Activated CD8-positive, alpha-beta T cell treated with anti-CD3 and anti-CD28 coated beads for 36 hours (primary cell): ENCODE results near the gene USP10. TPM values are rescaled to one million over a fixed set of nuclear protein-coding genes. Genes with fewer than 3 reads are reported as not detected.

Experiments used
- ATAC-seq: fragments of 200-7000 bp; cut with Tn5 transposase; one replicate; pipeline ENCODE4 v1.10.0; 2021; ENCODE audit warnings: mild to moderate bottlenecking, moderate library complexity
- CTCF ChIA-PET: fragments of 350-600 bp; sonication (Branson Sonifier 250); formaldehyde crosslinking; loops from one replicate; lab custom pipeline; 2021; ENCODE audit warnings: antibody characterized with exemption; lab: Charles Lee
- POLR2A ChIA-PET: fragments of 350-600 bp; sonication (Branson Sonifier 250); formaldehyde crosslinking; loops from one replicate; lab custom pipeline; 2021; ENCODE audit warnings: antibody characterized with exemption; lab: Charles Lee
- DNase-seq: peaks from one replicate; pipeline ENCODE4 v3.0.0-alpha.2; 2020
- H3K27ac Mint-ChIP-seq: one replicate; pipeline ENCODE4 v1.8.0; 2021; ENCODE audit warnings: mild to moderate bottlenecking, mixed read lengths
- H3K27me3 Mint-ChIP-seq: one replicate; pipeline ENCODE4 v1.8.0; 2021; ENCODE audit warnings: mixed read lengths
- H3K36me3 Mint-ChIP-seq: one replicate; pipeline ENCODE4 v1.8.0; 2021; ENCODE audit warnings: low read depth, mixed read lengths
- H3K4me1 Mint-ChIP-seq: one replicate; pipeline ENCODE4 v1.8.0; 2021; ENCODE audit warnings: low read depth, mixed read lengths
- H3K4me3 Mint-ChIP-seq: one replicate; pipeline ENCODE4 v1.8.0; 2021; ENCODE audit warnings: mild to moderate bottlenecking, moderate library complexity, mixed read lengths
- H3K9me3 Mint-ChIP-seq: one replicate; pipeline ENCODE4 v1.8.0; 2021; ENCODE audit warnings: mixed read lengths
- CTCF ChIP-seq: fragments of 200-600 bp; IDR thresholded peaks from one replicate; pipeline ENCODE4 v1.8.0; 2022; ENCODE audit warnings: antibody characterized with exemption, mild to moderate bottlenecking
- intact Hi-C: fragments of 100-400 bp; cut with micrococcal nuclease; formaldehyde crosslinking; loops from one replicate; pipeline ENCODE4 v1.10.0; 2022
- total RNA-seq, 2 experiments: library from RNA; stranded (reverse); gene quantifications; one replicate each; pipeline ENCODE4 v1.2.3, GENCODE V29; 2021

The USP10 gene
- total RNA-seq, 2 experiments from 2014 or later = 116 TPM

GRCh38 chr16:84806256-84806889 is 106.6 kb downstream of the USP10 start:
- Mint-ChIP-seq H3K9me3 (no peaks in the 10 kb centered on the region), H3K4me3 (no peak overlapping the region), H3K4me1 (peaks cover 15% of the 10 kb centered on the region), H3K27me3 (peaks cover 5% of the 10 kb centered on the region), H3K36me3 (no peaks in the 10 kb centered on the region), H3K27ac (no peak overlapping the region)
- POLR2A ChIA-PET = no interaction called here
- DNase-seq (peak; percentile 11), ATAC-seq (no peak)
- intact Hi-C loops = no loop called here
- CTCF ChIA-PET = no interaction called here
- no peak for TF ChIP-seq CTCF

- DNase-seq = no peak
- CTCF ChIA-PET = no interaction called here
- intact Hi-C loops = no loop called here
- POLR2A ChIA-PET = no interaction called here
- Mint-ChIP-seq H3K27ac (no peak overlapping the region), H3K4me1 (peaks cover 15% of the 10 kb centered on the region), H3K36me3 (no peaks in the 10 kb centered on the region), H3K9me3 (no peaks in the 10 kb centered on the region), H3K27me3 (peaks cover 5% of the 10 kb centered on the region), H3K4me3 (no peak overlapping the region)
- no peak for TF ChIP-seq CTCF
- no peak for ATAC-seq
Measured at GRCh38 chr16:84806890-84807258, 107.1 kb downstream of the USP10 start.

GRCh38 chr16:84807776-84808175 is 108.0 kb downstream of the USP10 start:
- intact Hi-C loops = no loop called here
- peaks cover 15% of the 10 kb centered on the region for H3K4me1 Mint-ChIP-seq
- no peak for TF ChIP-seq CTCF
- ChIA-PET POLR2A (interaction anchor here (0.6 kb wide), 1 partner anchor 41 kb away, joined by 5 read pairs; no protein-coding TSS in a partner anchor), CTCF (interaction anchor here (1.1 to 1.3 kb wide), 2 partner anchors 11 to 163 kb away, joined by 3 read pairs; no protein-coding TSS in a partner anchor)
- no peaks in the 10 kb centered on the region for H3K9me3 Mint-ChIP-seq
- H3K4me3 Mint-ChIP-seq = no peak overlapping the region
- no peaks in the 10 kb centered on the region for H3K36me3 Mint-ChIP-seq
- ATAC-seq (no peak), DNase-seq (no peak)
- no peak overlapping the region for H3K27ac Mint-ChIP-seq
- H3K27me3 Mint-ChIP-seq = peaks cover 5% of the 10 kb centered on the region

DNA sequence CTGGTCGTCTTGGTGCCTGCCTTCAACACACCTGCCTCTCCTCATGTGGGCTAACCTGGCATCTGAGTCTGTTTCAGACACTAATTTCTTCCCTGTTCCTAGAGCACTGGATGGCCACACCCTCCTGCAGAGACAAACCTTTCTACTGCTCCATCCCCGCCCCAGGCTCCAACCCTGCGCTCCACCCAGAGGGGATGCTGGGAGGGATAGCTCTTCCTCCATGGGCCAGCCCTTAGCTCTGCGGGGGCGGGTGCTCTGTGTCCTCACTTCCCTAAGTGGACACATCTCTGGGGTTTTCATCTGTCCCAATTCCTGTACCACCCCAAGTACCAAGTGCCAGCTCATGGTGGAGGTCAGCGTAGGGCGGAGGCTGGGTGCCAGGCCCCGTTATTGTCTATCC is 109.0 kb downstream of the USP10 start:
- no peak for TF ChIP-seq CTCF
- H3K36me3 Mint-ChIP-seq = no peaks in the 10 kb centered on the region
- H3K27ac Mint-ChIP-seq = no peak overlapping the region
- no peaks in the 10 kb centered on the region for H3K9me3 Mint-ChIP-seq
- peaks cover 8% of the 10 kb centered on the region for H3K27me3 Mint-ChIP-seq
- no peak overlapping the region for H3K4me3 Mint-ChIP-seq
- peaks cover 15% of the 10 kb centered on the region for H3K4me1 Mint-ChIP-seq
- intact Hi-C loops = no loop called here
- DNase-seq = no peak
- ChIA-PET POLR2A (no interaction called here), CTCF (interaction anchor here (1.1 to 1.3 kb wide), 2 partner anchors 12 to 162 kb away, joined by 3 read pairs; no protein-coding TSS in a partner anchor)
- ATAC-seq = no peak

DNA sequence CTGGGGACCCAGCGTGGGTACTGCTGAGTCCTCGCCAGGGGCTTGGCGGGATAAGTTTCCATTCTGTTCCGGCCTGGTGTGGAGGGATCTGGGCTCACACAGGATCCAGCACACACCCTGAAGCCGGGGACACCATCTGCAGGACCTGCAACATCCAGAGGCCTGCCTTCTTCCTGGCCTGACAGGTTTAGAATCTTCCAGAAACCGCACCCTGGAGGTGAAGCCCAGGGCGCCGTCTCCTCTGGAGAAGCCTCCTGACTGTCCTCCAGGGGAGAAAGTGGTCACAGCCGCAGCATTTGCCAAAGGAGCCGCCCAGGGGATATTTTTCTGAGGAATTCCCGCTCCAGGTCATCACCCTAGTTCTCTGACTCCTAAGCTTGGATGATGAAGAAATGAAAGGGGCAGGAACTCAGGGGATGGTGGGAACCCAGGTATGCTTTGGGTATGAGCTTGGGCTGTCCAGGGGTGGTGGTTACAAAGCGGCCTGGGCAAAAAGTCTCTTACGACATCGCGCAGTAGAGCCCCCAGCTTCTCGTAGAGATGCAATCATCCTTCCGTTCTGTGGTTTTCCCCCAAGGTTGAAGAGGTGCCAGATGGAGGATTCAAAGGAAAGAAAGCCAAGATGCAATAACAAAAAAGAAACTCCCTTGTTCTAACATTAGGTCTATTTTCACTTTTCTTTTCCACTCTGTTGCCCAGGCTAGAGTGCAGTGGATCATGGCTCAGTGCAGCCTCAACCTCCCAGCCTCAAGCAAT is 110.9 kb downstream of the USP10 start:
- ATAC-seq (peak; percentile 81), DNase-seq (peak; percentile 54)
- no peaks in the 10 kb centered on the region for H3K9me3 Mint-ChIP-seq
- peaks cover 15% of the 10 kb centered on the region for H3K4me1 Mint-ChIP-seq
- peaks cover 7% of the 10 kb centered on the region for H3K27me3 Mint-ChIP-seq
- intact Hi-C loops = no loop called here
- CTCF ChIA-PET = interaction anchor here (1.2 kb wide), 2 partner anchors 141 to 160 kb away, joined by 3 to 5 read pairs; no protein-coding TSS in a partner anchor
- no peak overlapping the region for H3K4me3 Mint-ChIP-seq
- H3K36me3 Mint-ChIP-seq = no peaks in the 10 kb centered on the region
- no peak for TF ChIP-seq CTCF
- no peak overlapping the region for H3K27ac Mint-ChIP-seq
- POLR2A ChIA-PET = interaction anchor here (1.1 kb wide), 1 partner anchor 11 kb away, joined by 3 read pairs; no protein-coding TSS in a partner anchor
